GM19239 (cell line): ENCODE results near the gene UNC119B.
A peak's percentile ranks its signal among the peaks of the same experiment; 100 is the strongest.

Source experiments
- DNase-seq: peaks from one replicate; pipeline ENCODE4 v3.0.0; 2011; ENCODE audit warnings: low spot score; ENCODE audit not compliant: insufficient read length
- FAIRE-seq: peaks from 2 replicates; lab custom pipeline; 2011; peaks lifted over from hg19 to GRCh38; lab: Jason Lieb, UNC

Gene UNC119B

GRCh38 chr12:120686690-120687577, 23.3 kb upstream of the UNC119B start, which contains the start of gene MLEC:
Gene MLEC (plus strand): TSS chr12:120687149. CDS start chr12:120687297, 148 bp downstream.
- FAIRE-seq = peak; percentile 92
- DNase-seq = peak; percentile 75

DNA sequence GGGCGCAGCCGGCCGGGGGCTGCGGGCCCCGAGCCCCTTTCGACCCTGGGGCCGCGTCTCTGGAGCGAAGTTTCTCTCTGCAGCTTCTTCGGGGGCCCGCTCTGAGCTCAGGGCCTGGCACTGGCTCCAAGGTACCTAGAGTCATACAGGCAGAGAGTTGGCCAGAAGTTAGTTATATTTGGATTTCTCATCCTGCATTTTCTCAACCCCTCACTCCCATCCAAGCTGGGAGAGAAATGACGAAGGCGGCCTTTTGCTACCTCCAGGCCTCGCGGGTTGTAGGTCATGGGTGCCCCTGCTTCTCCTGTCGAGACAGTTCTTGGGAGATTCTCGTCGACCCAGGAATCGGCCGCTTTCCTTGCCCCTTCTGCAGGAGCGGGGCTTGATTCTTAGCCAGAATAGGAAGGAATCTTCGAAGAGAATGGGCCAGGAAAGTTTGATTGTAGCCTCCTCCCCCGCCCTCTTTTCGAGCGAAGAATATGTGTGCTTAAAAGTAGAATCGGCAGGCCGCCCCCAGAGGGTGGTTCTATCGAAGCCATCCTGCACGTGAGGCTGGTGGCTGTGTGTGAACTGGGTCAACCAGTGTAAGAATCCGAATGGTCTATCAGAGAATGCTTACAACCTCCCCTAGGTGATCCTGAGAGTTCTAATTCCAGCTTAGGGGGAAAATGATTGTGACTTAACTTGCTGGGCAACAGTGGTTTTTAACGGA, 22.5 kb upstream of the UNC119B start:
- no peak for DNase-seq
- peak; percentile 76 for FAIRE-seq

DNA sequence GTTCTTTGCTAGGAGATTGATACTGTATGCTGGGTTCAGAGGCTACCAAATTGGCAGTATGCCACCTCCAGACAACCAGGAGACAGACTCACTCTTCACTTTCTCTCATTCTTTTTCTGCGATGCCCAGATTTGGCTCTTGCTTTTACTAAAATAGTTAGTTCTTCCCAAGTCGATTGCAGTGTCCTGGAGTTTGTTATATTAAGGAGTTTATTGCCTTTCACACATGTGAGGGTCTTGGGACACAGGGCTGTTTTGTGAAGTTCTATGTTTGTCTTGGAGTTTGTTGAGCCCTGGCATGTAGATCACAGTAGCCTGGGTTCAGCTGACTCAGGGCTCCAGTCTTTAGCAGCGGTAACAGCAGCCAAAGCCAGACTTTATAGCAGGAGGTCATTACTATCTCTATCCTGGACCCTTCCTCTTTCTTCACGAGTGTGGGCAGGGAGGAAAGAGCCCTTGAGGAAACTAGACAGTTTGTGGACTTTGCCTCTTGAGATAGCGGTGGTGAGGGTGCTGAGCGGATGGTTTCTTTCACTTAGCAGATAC, 21.7 kb upstream of the UNC119B start:
- no peak for DNase-seq
- FAIRE-seq = peak; percentile 70

DNA sequence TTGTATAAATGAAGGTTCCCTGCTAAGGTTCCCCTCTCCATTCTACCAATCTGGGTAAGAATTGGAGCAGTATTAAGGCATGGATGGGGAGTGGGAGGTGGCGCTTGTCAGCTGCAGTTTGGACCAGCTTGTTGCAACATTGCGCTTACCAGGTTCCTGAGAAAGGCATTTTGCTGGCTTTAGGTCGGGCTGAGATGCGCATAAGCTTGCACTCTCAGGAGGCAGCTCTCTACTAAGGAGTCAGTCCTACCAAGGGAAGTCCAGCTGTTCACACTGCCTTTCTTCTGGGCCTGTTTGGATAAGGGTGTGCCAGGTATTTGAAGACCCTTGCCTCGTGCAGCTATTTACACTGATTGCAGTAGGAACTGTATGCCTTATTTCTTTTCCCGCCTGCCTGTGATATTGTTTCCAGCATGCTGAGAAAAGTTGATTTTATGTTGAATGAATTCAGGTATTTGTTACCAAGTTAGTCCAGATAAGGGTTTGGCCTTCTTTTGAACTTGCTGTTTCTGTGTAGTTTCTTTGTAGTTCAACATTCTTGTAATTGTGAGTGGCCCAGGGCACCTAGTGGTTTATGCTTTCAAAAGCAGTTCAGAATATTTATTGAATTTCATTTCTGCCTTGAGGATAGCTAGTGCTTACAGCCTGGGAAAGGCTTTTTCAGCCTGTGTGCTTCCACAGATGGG, 20.7 kb upstream of the UNC119B start:
- FAIRE-seq = no peak

GRCh38 chr12:120690083-120690450, 20.2 kb upstream of the UNC119B start:
- FAIRE-seq = no peak

More for the DNA sequence above, 20.7 kb upstream of the UNC119B start:
- DNase-seq = no peak

GRCh38 chr12:120690978-120691377, 19.3 kb upstream of the UNC119B start:
- FAIRE-seq (no peak), DNase-seq (no peak)

More at GRCh38 chr12:120690083-120690450, 20.2 kb upstream of the UNC119B start:
- DNase-seq = no peak

DNA sequence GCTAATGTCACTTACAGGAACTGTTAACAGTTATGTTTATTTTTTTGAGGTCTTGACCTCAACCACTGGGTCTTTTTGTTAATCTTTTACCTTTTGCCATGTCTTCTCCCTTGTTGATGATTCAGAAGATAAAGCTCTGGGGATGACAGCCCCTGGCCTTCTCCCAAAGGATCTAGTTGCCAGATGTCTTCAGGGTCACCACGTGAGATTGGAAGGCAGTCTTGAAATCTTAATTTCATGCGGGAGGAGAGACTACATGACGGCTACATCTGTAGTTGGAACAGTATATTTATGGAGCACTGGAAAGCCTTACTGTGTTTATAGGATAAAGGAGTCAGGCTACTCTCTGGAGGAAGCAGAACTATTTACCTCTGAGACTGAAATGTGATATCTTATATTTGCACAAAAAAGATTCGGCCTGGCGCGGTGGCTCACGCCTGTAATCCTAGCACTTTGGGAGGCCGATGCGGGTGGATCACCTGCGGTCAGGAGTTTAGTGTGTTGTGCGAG, 17.7 kb upstream of the UNC119B start:
- DNase-seq (no peak), FAIRE-seq (no peak)

DNA sequence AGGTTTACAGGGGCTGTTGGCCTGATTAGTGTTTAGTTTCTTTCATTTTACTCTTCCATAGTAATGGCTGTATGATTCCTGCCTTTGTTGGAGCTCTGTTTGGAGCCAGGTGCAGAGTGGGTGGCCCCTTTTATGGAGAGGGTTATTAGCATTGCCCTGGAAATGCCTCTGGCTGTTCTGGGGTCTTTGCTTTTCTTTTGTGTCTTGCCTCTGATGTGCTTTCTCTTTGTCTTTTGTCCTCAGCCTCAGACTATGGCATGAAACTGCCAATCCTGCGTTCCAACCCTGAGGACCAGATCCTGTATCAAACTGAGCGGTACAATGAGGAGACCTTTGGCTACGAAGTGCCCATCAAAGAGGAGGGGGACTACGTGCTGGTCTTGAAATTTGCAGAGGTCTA, 16.4 kb upstream of the UNC119B start:
- DNase-seq (no peak), FAIRE-seq (no peak)

- FAIRE-seq (no peak), DNase-seq (no peak)
Measured at GRCh38 chr12:120696626-120697025, 13.6 kb upstream of the UNC119B start.

DNA sequence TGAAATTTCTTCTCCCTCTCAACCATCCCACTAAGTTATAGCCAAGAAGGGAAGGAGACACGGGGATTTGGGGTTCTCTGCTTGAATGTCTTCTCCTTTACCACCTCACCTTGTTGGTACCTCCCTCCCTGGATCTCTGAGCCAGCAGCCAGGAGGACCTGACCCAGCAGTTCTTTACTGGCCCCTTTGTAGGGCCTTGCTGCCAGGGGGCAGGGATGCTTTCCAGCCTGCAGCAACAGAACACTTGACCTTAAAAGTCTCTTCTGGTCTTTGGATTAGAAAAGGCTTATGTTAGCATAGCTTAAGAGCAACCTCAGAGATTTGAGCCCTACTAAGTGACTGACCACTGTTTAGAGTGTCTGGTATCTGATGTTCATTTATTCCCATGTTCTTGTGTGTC, 12.9 kb upstream of the UNC119B start:
- no peak for DNase-seq
- no peak for FAIRE-seq

GRCh38 chr12:120698665-120699064, 11.6 kb upstream of the UNC119B start:
- no peak for DNase-seq
- FAIRE-seq = no peak

GRCh38 chr12:120699553-120699952, 10.7 kb upstream of the UNC119B start:
- no peak for DNase-seq
- no peak for FAIRE-seq

GRCh38 chr12:120700886-120701285, 9.4 kb upstream of the UNC119B start:
- DNase-seq (no peak), FAIRE-seq (no peak)

DNA sequence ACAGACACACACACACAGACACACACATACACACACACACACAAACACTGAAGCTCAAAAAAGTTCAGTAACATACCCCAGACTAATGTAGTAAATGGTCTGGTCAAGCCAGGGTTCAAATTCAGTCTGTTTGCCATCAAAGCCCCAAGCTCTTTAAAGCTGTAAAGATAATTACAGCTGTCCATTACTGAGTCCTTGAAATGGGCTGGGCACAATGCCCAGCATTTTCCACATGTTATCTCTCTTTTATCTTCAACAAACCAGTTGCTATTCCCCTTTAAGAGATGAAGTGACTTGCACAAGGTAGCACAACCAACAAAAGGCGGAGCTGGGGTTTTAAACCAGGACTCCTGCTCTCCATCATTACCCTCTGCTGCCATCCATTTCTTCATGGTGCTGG, 7.6 kb upstream of the UNC119B start:
- DNase-seq (no peak), FAIRE-seq (no peak)

- DNase-seq (no peak), FAIRE-seq (no peak)
Measured at GRCh38 chr12:120703311-120703942, 6.8 kb upstream of the UNC119B start.

DNA sequence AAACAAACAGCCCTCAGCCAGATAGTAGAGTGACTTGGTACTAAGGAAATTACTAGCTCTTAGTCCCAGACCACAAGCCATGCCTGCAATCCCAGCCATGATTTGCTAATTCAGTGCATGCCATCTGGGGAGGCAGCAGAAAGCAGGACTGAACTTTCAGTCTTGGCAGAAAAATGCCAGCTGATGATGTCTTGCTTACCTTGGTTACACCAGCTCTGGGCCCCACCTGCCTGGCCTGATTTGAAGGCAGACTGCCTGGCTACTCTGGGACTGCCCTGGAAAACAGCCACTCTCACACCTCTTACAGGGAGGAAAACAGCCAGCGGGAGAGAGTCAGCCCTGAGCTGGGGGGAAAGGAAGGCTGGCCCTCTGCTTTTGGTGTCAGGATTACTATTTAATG, 4.6 kb upstream of the UNC119B start:
- FAIRE-seq (no peak), DNase-seq (no peak)

- no peak for FAIRE-seq
Measured at GRCh38 chr12:120706029-120706428, 4.2 kb upstream of the UNC119B start.

GRCh38 chr12:120708651-120709050, 1.6 kb upstream of the UNC119B start:
- FAIRE-seq = no peak

More at GRCh38 chr12:120706029-120706428, 4.2 kb upstream of the UNC119B start:
- no peak for DNase-seq

GRCh38 chr12:120710805-120711296, 593 bp downstream of the UNC119B start:
- peak; percentile 76 for FAIRE-seq
- no peak for DNase-seq

More at GRCh38 chr12:120708651-120709050, 1.6 kb upstream of the UNC119B start:
- no peak for DNase-seq
